ENCODE measurements around the gene GAB4.
"Not testable (repeated sequence)": the region's sequence is repeated elsewhere in the genome, so short reads cannot be mapped to it uniquely, and the experiment has no call there.

The GAB4 gene

GRCh38 chr22:16917144-16918003 is 90.6 kb downstream of the GAB4 start:
- in situ Hi-C loops (cut with HindIII; ENCODE audit: low sequenced_read_pairs), result no loop called here

DNA sequence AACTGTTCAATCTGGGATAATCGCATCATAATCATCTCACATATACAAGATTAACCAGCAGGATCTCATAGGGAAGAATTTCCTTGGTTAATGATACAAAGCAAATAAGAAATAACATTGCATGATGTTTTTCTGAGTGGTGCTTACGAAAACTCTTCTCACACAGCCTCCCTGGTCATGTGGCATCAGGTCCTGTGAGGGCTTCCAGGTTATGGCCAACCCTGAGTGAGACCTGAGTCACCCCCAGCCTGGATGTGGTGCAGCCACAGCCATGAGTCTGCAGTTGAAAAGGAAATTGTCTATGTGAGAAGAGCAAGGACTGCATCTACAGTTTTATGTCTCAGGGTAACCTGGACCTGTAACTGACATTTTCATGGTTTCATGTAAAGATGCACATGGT is 92.3 kb downstream of the GAB4 start:
- in situ Hi-C loops (cut with HindIII; ENCODE audit: low sequenced_read_pairs), result no loop called here

GRCh38 chr22:16914911-16915310 is 93.1 kb downstream of the GAB4 start:
- in situ Hi-C loops (cut with HindIII; ENCODE audit: low sequenced_read_pairs), result not testable (repeated sequence)

GRCh38 chr22:16914006-16914405 is 94.0 kb downstream of the GAB4 start:
- in situ Hi-C loops (cut with HindIII; ENCODE audit: low sequenced_read_pairs), result no loop called here

DNA sequence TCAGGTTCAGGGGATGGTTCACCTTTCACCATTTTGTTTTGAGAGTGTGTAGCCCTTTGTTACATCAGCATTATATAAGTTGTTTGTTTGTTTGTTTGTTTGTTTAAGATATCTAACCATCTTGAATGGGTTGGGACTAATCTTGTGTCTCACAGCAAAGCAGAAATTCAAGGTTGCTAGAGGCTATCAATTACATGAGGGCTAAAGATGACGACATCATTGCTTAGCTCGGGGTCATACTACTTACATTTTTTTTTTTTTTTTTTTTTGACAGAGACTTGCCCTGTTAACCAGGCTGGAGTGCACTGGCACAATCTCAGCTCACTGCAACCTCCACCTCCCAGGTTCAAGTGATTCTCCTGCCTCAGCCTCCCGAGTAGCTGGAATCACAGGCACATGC is 95.7 kb downstream of the GAB4 start:
- in situ Hi-C loops (cut with HindIII; ENCODE audit: low sequenced_read_pairs), result no loop called here
